HepG2 (cell line): ENCODE data around the gene FAM53C. TPM values are rescaled to one million over a fixed set of nuclear protein-coding genes. Genes with fewer than 3 reads are reported as not detected.

Experiments
- ATAC-seq: fragments of 200-7000 bp; cut with Tn5 transposase; 3 replicates; pipeline ENCODE4 v1.9.1; 2020; ENCODE audit warnings: mild to moderate bottlenecking, moderate library complexity
- BruUV-seq: library from RNA; stranded (reverse); fragments of 400-500 nt; replicated peaks from 2 replicates; lab custom pipeline; 2021; lab: Mats Ljungman, UMichigan
- CTCF ChIA-PET: fragments of 300-600 bp; formaldehyde crosslinking; extraction: SDS; loops from one replicate; lab custom pipeline; 2021; ENCODE audit warnings: low total read pairs, inconsistent platforms, low intra/inter-chr PET ratio; lab: Yijun Ruan, JAX
- POLR2A ChIA-PET: fragments of 350-600 bp; sonication (Branson Sonifier 250); formaldehyde crosslinking; loops from one replicate; lab custom pipeline; 2020; ENCODE audit warnings: antibody characterized with exemption, inconsistent platforms; lab: Yijun Ruan, JAX
- DNase-seq: peaks from one replicate; pipeline ENCODE4 v3.0.0-alpha.2; 2015; ENCODE audit warnings: low spot score
- FAIRE-seq: peaks from 3 replicates; lab custom pipeline; 2011; peaks lifted over from hg19 to GRCh38; lab: Jason Lieb, UNC
- H2AFZ ChIP-seq: one replicate; pipeline ENCODE4 v1.6.1; 2011; ENCODE audit warnings: low read length, inconsistent platforms
- H3K27ac ChIP-seq: fragments of 300-600 bp; 3 replicates; pipeline ENCODE4 v1.8.0; 2011; ENCODE audit warnings: mixed run types, mild to moderate bottlenecking, mixed read lengths, low read length, inconsistent platforms; ENCODE audit not compliant: insufficient read depth; ENCODE audit errors: extremely low read length
- H3K27me3 ChIP-seq, 2 experiments: fragments of 200-600 bp in 1 of 2; 2 replicates in 1 of 2; 3 replicates in 1 of 2; pipeline versions ENCODE4 v1.6.0 to v1.8.0; 2011; ENCODE audit warnings: low read length in 2 of 2, mild to moderate bottlenecking in 2 of 2, moderate library complexity in 2 of 2, inconsistent platforms in 1 of 2; ENCODE audit not compliant: insufficient read depth in 2 of 2, control insufficient read depth in 1 of 2
- H3K36me3 ChIP-seq, 2 experiments: fragments of 200-600 bp in 1 of 2; replicated peaks in 1 of 2; 2 replicates in 1 of 2; 3 replicates in 1 of 2; pipeline versions ENCODE4 v1.5.1 to v1.8.0; 2011; ENCODE audit warnings: low read length in 2 of 2, inconsistent platforms in 1 of 2; ENCODE audit not compliant: insufficient read depth in 2 of 2, control insufficient read depth in 1 of 2
- H3K4me1 ChIP-seq: 2 replicates; pipeline ENCODE4 v1.5.1; 2012; ENCODE audit warnings: low read length, inconsistent platforms; ENCODE audit not compliant: insufficient read depth
- H3K4me2 ChIP-seq: 2 replicates; pipeline ENCODE4 v1.6.0; 2011; ENCODE audit warnings: low read depth, low read length, inconsistent platforms
- H3K4me3 ChIP-seq, 3 experiments: fragments of 200-600 bp in 1 of 3; sonication (generic), shearing (Covaris generic) in 1 of 3; replicated peaks in 1 of 3; 2 replicates each; pipeline ENCODE4 v1.5.1; 2011 to 2016; ENCODE audit warnings: low read length in 3 of 3, inconsistent platforms in 2 of 3, low read depth in 2 of 3, mild to moderate bottlenecking in 2 of 3, control low read depth in 1 of 3, mixed read lengths in 1 of 3; ENCODE audit not compliant: insufficient read depth in 1 of 3
- H3K79me2 ChIP-seq: one replicate; pipeline ENCODE4 v1.6.1; 2011; ENCODE audit warnings: low read length, inconsistent platforms; ENCODE audit not compliant: insufficient read depth
- H3K9ac ChIP-seq: 2 replicates; pipeline ENCODE4 v1.6.0; 2011; ENCODE audit warnings: mild to moderate bottlenecking, low read depth, low read length, inconsistent platforms; ENCODE audit not compliant: insufficient read depth
- H3K9me3 ChIP-seq: 2 replicates; pipeline ENCODE4 v1.5.1; 2012; ENCODE audit warnings: mild to moderate bottlenecking, low read length
- H4K20me1 ChIP-seq: 2 replicates; pipeline ENCODE4 v1.6.0; 2011; ENCODE audit warnings: inconsistent platforms, mild to moderate bottlenecking, low read length, moderate library complexity; ENCODE audit not compliant: insufficient read depth
- ATF7 ChIP-seq, 2 experiments: fragments of 450-650 bp in 1 of 2; sonication (generic) in 1 of 2; formaldehyde crosslinking in 1 of 2; IDR thresholded peaks; 2 replicates each; pipeline versions ENCODE4 v1.4.0 to v1.6.1; 2016 to 2020; ENCODE audit warnings: antibody characterized with exemption in 1 of 2, mild to moderate bottlenecking in 1 of 2, missing genetic modification reagents in 1 of 2
- CCDC6 ChIP-seq: sonication (generic); formaldehyde crosslinking; IDR thresholded peaks from 2 replicates; pipeline ENCODE4 v1.8.1; 2022; ENCODE audit warnings: mild to moderate bottlenecking, missing genetic modification reagents, moderate library complexity
- CHCHD3 ChIP-seq: sonication (generic); formaldehyde crosslinking; IDR thresholded peaks from 2 replicates; pipeline ENCODE4 v1.8.0; 2022; ENCODE audit warnings: mild to moderate bottlenecking, missing genetic modification reagents, moderate library complexity
- ELF4 ChIP-seq: sonication (generic); formaldehyde crosslinking; IDR thresholded peaks from 2 replicates; pipeline ENCODE4 v1.5.0; 2020; ENCODE audit warnings: missing genetic modification reagents, mild to moderate bottlenecking, moderate library complexity, borderline replicate concordance
- GABPB1 ChIP-seq: IDR thresholded peaks from 2 replicates; pipeline ENCODE4 v1.6.1; 2016; ENCODE audit warnings: mild to moderate bottlenecking, missing genetic modification reagents, moderate library complexity, missing compliant biosample characterization
- HOXA3 ChIP-seq: sonication (generic); formaldehyde crosslinking; IDR thresholded peaks from 2 replicates; pipeline ENCODE4 v1.5.0; 2020; ENCODE audit warnings: missing genetic modification reagents
- MBNL3 ChIP-seq: fragments of 250-450 bp; sonication (Bioruptor Pico); conservative IDR thresholded peaks from 2 replicates; pipeline ENCODE4 v1.8.0; 2022; ENCODE audit warnings: mild to moderate bottlenecking, inconsistent platforms
- MIER3 ChIP-seq: IDR thresholded peaks from 2 replicates; pipeline ENCODE4 v1.6.1; 2016; ENCODE audit warnings: missing compliant biosample characterization, borderline replicate concordance
- NFKBIZ ChIP-seq: IDR thresholded peaks from 2 replicates; pipeline ENCODE4 v1.6.1; 2018; ENCODE audit warnings: missing genetic modification reagents, missing compliant biosample characterization
- PHF5A ChIP-seq: IDR thresholded peaks from one replicate; pipeline ENCODE4 v1.6.1; 2018; ENCODE audit warnings: low read depth, missing genetic modification reagents; ENCODE audit not compliant: unreplicated experiment
- POGZ ChIP-seq: sonication (generic); formaldehyde crosslinking; IDR thresholded peaks from 2 replicates; pipeline ENCODE4 v1.4.0; 2020; ENCODE audit warnings: mild to moderate bottlenecking, missing genetic modification reagents
- PTBP1 ChIP-seq: fragments of 200-400 bp; formaldehyde crosslinking; IDR thresholded peaks from 2 replicates; pipeline ENCODE4 v1.6.1; 2018; ENCODE audit warnings: low read length, low read depth; ENCODE audit not compliant: poor library complexity, severe bottlenecking
- RXRB ChIP-seq: IDR thresholded peaks from 2 replicates; pipeline ENCODE4 v1.6.1; 2016; ENCODE audit warnings: borderline replicate concordance, missing genetic modification reagents, missing compliant biosample characterization
- TBX2 ChIP-seq: sonication (generic); formaldehyde crosslinking; IDR thresholded peaks from 2 replicates; pipeline ENCODE4 v1.5.0; 2020; ENCODE audit warnings: missing genetic modification reagents, mild to moderate bottlenecking, borderline replicate concordance
- ZNF281 ChIP-seq: sonication (generic); formaldehyde crosslinking; IDR thresholded peaks from 2 replicates; pipeline ENCODE4 v1.4.0; 2020; ENCODE audit warnings: missing genetic modification reagents, borderline replicate concordance
- ZNF616 ChIP-seq: sonication (generic); formaldehyde crosslinking; IDR thresholded peaks from 2 replicates; pipeline ENCODE4 v1.5.0; 2020; ENCODE audit warnings: low read depth, mild to moderate bottlenecking, missing genetic modification reagents
- ZNF619 ChIP-seq: sonication (generic); formaldehyde crosslinking; IDR thresholded peaks from 2 replicates; pipeline ENCODE4 v1.4.0; 2020; ENCODE audit warnings: mild to moderate bottlenecking, missing genetic modification reagents
- ZNF724P ChIP-seq: sonication (generic); formaldehyde crosslinking; IDR thresholded peaks from 2 replicates; pipeline ENCODE4 v1.8.0; 2022; ENCODE audit warnings: missing genetic modification reagents, borderline replicate concordance
- WGBS: methylation state at CpG from one replicate; pipeline ENCODE4 v1.1.6; 2017; ENCODE audit warnings: low lambda C conversion rate; 5-methylcytosine and 5-hydroxymethylcytosine counted together
- in situ Hi-C: cut with HindIII; loops from 2 replicates; pipeline ENCODE4 v1.10.0; 2017; ENCODE audit warnings: low pct_unique_long_range_greater_than_20kb; ENCODE audit not compliant: extremely low pct_ligation_motif_present
- intact Hi-C: fragments of 100-400 bp; cut with micrococcal nuclease; formaldehyde crosslinking; loops from one replicate; pipeline ENCODE4 v1.10.0; 2022; ENCODE audit not compliant: unreplicated experiment
- polyA plus RNA-seq, 8 experiments: library from polyadenylated mRNA; depleted of rRNA in 3 of 8; stranded (reverse) in 7 of 8; unstranded in 1 of 8; fragments of >200 nt; fragmentation: Illumina TruSeq in 4 of 8; extraction: Trizol in 4 of 8; gene quantifications; 2 replicates each; pipeline versions ENCODE4 v1.2.1 to v1.2.3, GENCODE V29; 2011 to 2016; ENCODE audit warnings: low read depth in 4 of 8, missing spikeins in 1 of 8, mixed read lengths in 1 of 8; ENCODE audit not compliant: insufficient read depth in 1 of 8
- total RNA-seq, 5 experiments: library from RNA; depleted of rRNA; stranded (reverse); fragments of >200 nt; fragmentation: Illumina TruSeq; extraction: Trizol; gene quantifications; 2 replicates each; pipeline ENCODE4 v1.2.3, GENCODE V29; 2016; ENCODE audit warnings: low read depth in 1 of 5

Gene FAM53C
- total and polyA plus RNA-seq, 2 of the 13 experiments (the other 11 are each of a cell fraction or from before 2014, with no cell fraction given) = 26.9 to 30.1 TPM

DNA sequence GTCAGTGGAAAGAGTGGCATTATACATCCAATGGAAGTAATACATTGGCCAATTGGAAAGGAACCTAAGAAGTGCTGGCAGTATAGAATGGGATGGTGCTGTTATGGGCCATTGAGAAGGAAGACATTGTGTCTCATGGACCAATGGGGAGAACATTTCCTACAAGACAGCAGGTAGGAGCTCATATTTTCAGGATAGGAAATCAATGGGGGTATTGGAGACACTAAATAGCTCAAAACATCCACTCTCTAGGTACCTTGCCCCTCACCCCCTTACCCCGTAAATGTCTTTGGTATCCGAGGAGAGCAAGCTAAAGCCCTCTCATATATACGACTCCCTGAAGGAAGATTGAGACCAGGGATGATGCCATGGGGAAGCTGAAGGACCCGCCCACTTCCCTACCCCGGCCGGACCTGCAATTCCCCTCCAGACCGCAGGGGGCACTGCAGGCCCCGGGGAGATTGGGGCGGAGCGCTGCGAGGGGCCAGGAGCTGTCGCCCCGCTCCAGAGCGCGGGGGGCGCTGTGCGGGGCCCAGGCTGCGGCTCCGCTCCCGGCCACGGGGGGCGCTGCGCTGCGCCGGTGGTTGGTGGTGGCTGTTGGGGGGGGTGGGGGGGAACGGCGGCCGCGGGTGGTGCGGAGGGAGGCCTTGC lies 14.1 kb downstream of the FAM53C start, which contains the start of gene KDM3B (continued):
- 0 out of 2 replicates have a peak, but pooled peaks have one; percentile 34 for TF ChIP-seq ZNF281 (CRISPR knock-in tag)

DNA sequence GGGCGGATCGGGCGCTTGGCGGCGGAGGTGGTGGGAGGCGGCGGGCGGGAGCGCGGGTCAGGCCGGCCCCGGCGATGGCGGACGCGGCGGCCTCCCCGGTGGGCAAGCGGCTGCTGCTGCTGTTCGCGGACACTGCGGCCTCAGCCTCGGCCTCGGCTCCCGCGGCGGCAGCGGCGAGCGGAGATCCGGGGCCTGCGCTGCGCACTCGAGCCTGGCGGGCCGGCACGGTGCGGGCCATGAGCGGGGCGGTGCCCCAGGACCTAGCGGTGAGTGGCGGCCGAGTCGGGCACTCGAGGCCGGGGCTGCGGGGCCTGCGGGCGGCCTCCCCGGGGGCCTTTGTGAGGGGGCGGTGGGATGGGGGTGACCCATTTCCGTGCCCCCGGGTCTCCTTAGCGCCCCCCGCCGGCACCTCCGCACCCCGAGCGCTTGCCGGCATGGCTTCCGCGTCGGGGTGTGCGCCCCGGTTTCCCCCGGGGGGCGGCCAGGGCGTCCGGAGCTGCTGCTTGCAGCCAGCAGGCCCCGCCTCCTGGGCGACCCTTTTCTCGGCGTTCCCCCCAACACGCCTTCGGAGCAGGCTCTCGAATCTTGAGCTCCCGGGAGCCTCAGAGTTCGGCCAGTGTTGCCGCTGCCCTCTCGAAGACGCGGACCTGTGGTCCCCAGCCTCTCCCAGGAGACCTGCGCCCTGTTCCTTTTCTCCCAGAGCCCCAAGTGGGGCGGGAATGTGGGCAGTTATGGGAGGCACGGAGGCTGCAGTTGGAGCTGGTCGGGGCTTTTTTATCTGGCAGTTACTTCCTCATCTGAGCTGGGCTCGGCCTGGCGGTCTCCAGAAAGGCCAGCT lies 14.9 kb downstream of the FAM53C start:
- ChIA-PET CTCF (interaction anchor here (0.9 to 3.2 kb wide), 3 partner anchors 15 to 129 kb away, joined by 3 to 14 read pairs (median 3); partner anchors contain the start of gene FAM53C), POLR2A (interaction anchor here (0.7 to 6.2 kb wide), 8 partner anchors 13 to 190 kb away, joined by 3 to 111 read pairs (median 4); partner anchors contain the start of genes BRD8, CDC23, CDC25C and EGR1)
- Histone ChIP-seq H3K4me3 (peak overlapping the region; percentile 93 to 98 (median 97)), H3K4me2 (peak overlapping the region; percentile 82), H3K4me1 (peaks cover 20% of the 10 kb centered on the region), H3K79me2 (peaks cover 45% of the 10 kb centered on the region), H3K27me3 (no peaks in the 10 kb centered on the region; a peak in 1 of 5 replicates), H3K36me3 (0 out of 5 replicates have a peak, but pooled peaks cover 0 to 6% of the 10 kb centered on the region in 2 experiments), H4K20me1 (peaks cover 23% of the 10 kb centered on the region), H3K9ac (peak overlapping the region; percentile 96), H3K9me3 (no peaks in the 10 kb centered on the region), H2AFZ (no peak overlapping the region), H3K27ac (peak overlapping the region; percentile 86)
- TSS peak; percentile 57 for BruUV-seq
- FAIRE-seq (no peak), DNase-seq (peak; percentile 26), ATAC-seq (peak; percentile 69)
- WGBS = 0% methylated on average over 3 of the region's 88 CpGs
- in situ Hi-C loops = no loop called here
- intact Hi-C loops = loop anchor here (1.0 to 5.0 kb wide), 3 partner anchors 14 to 176 kb away; partner anchors contain the start of genes BRD8, FAM53C and KIF20A
- TF ChIP-seq ZNF619 (CRISPR knock-in tag) (no peak), POGZ (CRISPR knock-in tag) (no peak), TBX2 (CRISPR knock-in tag) (no peak; the same call in 1 of the 2 replicates), ZNF616 (no peak; the same call in 1 of the 2 replicates), MBNL3 (no peak), GABPB1 (CRISPR knock-in tag) (peak; percentile 63; the same call in 1 of the 2 replicates), PTBP1 (peak; percentile 35), CCDC6 (CRISPR knock-in tag) (no peak; the same call in 1 of the 2 replicates), MIER3 (CRISPR knock-in tag) (no peak), PHF5A (CRISPR knock-in tag) (peak; percentile 2), HOXA3 (peak; percentile 3; the same call in 1 of the 2 replicates), NFKBIZ (CRISPR knock-in tag) (no peak), ATF7 (IDR thresholded peaks at IDR 0.05) (no peak), ATF7 (CRISPR knock-in tag; IDR thresholded peaks at IDR 0.05) (no peak), CHCHD3 (CRISPR knock-in tag) (peak; percentile 66; the same call in 1 of the 2 replicates), ZNF724P (CRISPR knock-in tag) (no peak; the same call in 1 of the 2 replicates), RXRB (peak; percentile 6; the same call in 1 of the 2 replicates), ELF4 (0 out of 2 replicates have a peak, but pooled peaks have one; percentile 67)
